A549 (cell line): ENCODE measurements around the gene NEXN. TPM values are rescaled to one million over a fixed set of nuclear protein-coding genes. Genes with fewer than 3 reads are reported as not detected.

ENCODE experiments used
- ATAC-seq, 2 experiments: fragments of 200-7000 bp in 1 of 2; fragments of >200 bp in 1 of 2; cut with Nextera tagmentation in 1 of 2; cut with Tn5 transposase in 1 of 2; 3 replicates each; pipeline versions ENCODE4 v1.8.0 to v1.9.1; 2018 to 2020; ENCODE audit warnings: mild to moderate bottlenecking in 1 of 2, moderate library complexity in 1 of 2
- CTCF ChIA-PET: fragments of 300-600 bp; sonication (Branson Sonifier 250); formaldehyde crosslinking; extraction: SDS; loops from one replicate; lab custom pipeline; 2021; ENCODE audit warnings: antibody characterized with exemption, inconsistent platforms; lab: Yijun Ruan, JAX
- POLR2A ChIA-PET: fragments of 350-600 bp; formaldehyde crosslinking; extraction: SDS; loops from one replicate; lab custom pipeline; 2021; ENCODE audit warnings: antibody characterized with exemption, inconsistent platforms; lab: Yijun Ruan, JAX
- DNase-seq, 2 experiments: peaks; one replicate each; pipeline versions ENCODE4 v3.0.0 to v3.0.0-alpha.2; 2011 to 2016; ENCODE audit warnings: low read depth in 1 of 2, low spot score in 1 of 2
- FAIRE-seq: peaks from 2 replicates; lab custom pipeline; 2011; peaks lifted over from hg19 to GRCh38; lab: Jason Lieb, UNC
- H3K27ac ChIP-seq, 2 experiments: fragments of >200 bp; sonication (Bioruptor Twin); formaldehyde crosslinking; 3 replicates each; pipeline ENCODE4 v1.5.1; 2016 to 2017
- H3K4me1 ChIP-seq: fragments of >200 bp; sonication (Bioruptor Twin); formaldehyde crosslinking; 3 replicates; pipeline ENCODE4 v1.6.1; 2016
- H3K4me2 ChIP-seq: fragments of >200 bp; sonication (Bioruptor Twin); formaldehyde crosslinking; 3 replicates; pipeline ENCODE4 v1.6.1; 2016
- H3K4me3 ChIP-seq: fragments of >200 bp; sonication (Bioruptor Twin); formaldehyde crosslinking; 3 replicates; pipeline ENCODE4 v1.5.1; 2016
- H3K9me3 ChIP-seq: fragments of >200 bp; sonication (Bioruptor Twin); formaldehyde crosslinking; 3 replicates; pipeline ENCODE4 v1.6.1; 2016
- ATOH8 ChIP-seq: fragments of 250-450 bp; sonication (Bioruptor Pico); IDR thresholded peaks from 2 replicates; pipeline ENCODE4 v1.5.0; 2020; ENCODE audit warnings: low read depth, mild to moderate bottlenecking, moderate library complexity
- BCL3 ChIP-seq: fragments of >200 bp; sonication (Bioruptor Twin); formaldehyde crosslinking; IDR thresholded peaks from 3 replicates; pipeline ENCODE4 v1.6.1; 2016
- CBX8 ChIP-seq: fragments of 200-600 bp; sonication (generic); IDR thresholded peaks from 2 replicates; pipeline ENCODE4 v1.6.1; 2016
- CHD4 ChIP-seq: fragments of 200-600 bp; sonication (generic); IDR thresholded peaks from 2 replicates; pipeline ENCODE4 v1.6.1; 2016; ENCODE audit warnings: antibody characterized with exemption, mild to moderate bottlenecking, borderline replicate concordance
- EHF ChIP-seq: fragments of 250-450 bp; sonication (Bioruptor Pico); IDR thresholded peaks from 2 replicates; pipeline ENCODE4 v1.5.0; 2020; ENCODE audit warnings: mild to moderate bottlenecking
- EHMT2 ChIP-seq: fragments of 200-600 bp; sonication (generic); IDR thresholded peaks from 2 replicates; pipeline ENCODE4 v1.6.1; 2016; ENCODE audit warnings: antibody characterized with exemption, low read depth, mild to moderate bottlenecking, moderate library complexity
- ESRRA ChIP-seq: fragments of 150-350 bp; IDR thresholded peaks from 2 replicates; pipeline ENCODE4 v1.6.1; 2014; ENCODE audit warnings: mild to moderate bottlenecking, low read length, borderline replicate concordance
- HDAC2 ChIP-seq: fragments of 200-600 bp; sonication (generic); IDR thresholded peaks from 2 replicates; pipeline ENCODE4 v1.6.1; 2016
- HEYL ChIP-seq: fragments of 250-450 bp; sonication (Bioruptor Pico); IDR thresholded peaks from 2 replicates; pipeline ENCODE4 v1.8.0; 2021; ENCODE audit warnings: mild to moderate bottlenecking, moderate library complexity
- HOXB13 ChIP-seq: fragments of 250-450 bp; sonication (Bioruptor Pico); IDR thresholded peaks from 2 replicates; pipeline ENCODE4 v1.5.0; 2020; ENCODE audit warnings: low read depth, mild to moderate bottlenecking, moderate library complexity
- JUN ChIP-seq, 2 experiments: fragments of >200 bp; sonication (Bioruptor Twin); formaldehyde crosslinking; IDR thresholded peaks; 2 replicates in 1 of 2; 3 replicates in 1 of 2; pipeline ENCODE4 v1.6.1; 2016 to 2017
- KDM5A ChIP-seq: fragments of 200-600 bp; sonication (generic); IDR thresholded peaks from 2 replicates; pipeline ENCODE4 v1.6.1; 2016; ENCODE audit warnings: antibody characterized with exemption, mild to moderate bottlenecking
- MAFK ChIP-seq: fragments of 450-650 bp; IDR thresholded peaks from 2 replicates; pipeline ENCODE4 v1.6.1; 2014; ENCODE audit not compliant: partially characterized antibody
- MAX ChIP-seq: IDR thresholded peaks from 2 replicates; pipeline ENCODE4 v1.6.1; 2012
- NPAS2 ChIP-seq: fragments of 250-450 bp; sonication (Bioruptor Pico); IDR thresholded peaks from 2 replicates; pipeline ENCODE4 v1.8.0; 2022; ENCODE audit warnings: mild to moderate bottlenecking, moderate library complexity, borderline replicate concordance
- RCOR1 ChIP-seq: fragments of 150-350 bp; IDR thresholded peaks from 2 replicates; pipeline ENCODE4 v1.6.1; 2014; ENCODE audit warnings: antibody characterized with exemption, low read length, low read depth
- RFX5 ChIP-seq: fragments of 450-650 bp; IDR thresholded peaks from 2 replicates; pipeline ENCODE4 v1.7.1; 2014; ENCODE audit warnings: antibody characterized with exemption, mild to moderate bottlenecking, moderate library complexity
- SMC3 ChIP-seq: fragments of >200 bp; sonication (Bioruptor Twin); formaldehyde crosslinking; IDR thresholded peaks from 3 replicates; pipeline ENCODE4 v1.6.1; 2018; ENCODE audit warnings: inconsistent platforms
- SREBF2 ChIP-seq: fragments of 450-650 bp; IDR thresholded peaks from 2 replicates; pipeline ENCODE4 v1.6.1; 2014; ENCODE audit warnings: mild to moderate bottlenecking, moderate library complexity
- ZFP36 ChIP-seq: fragments of 450-650 bp; IDR thresholded peaks from 2 replicates; pipeline ENCODE4 v1.6.1; 2014; ENCODE audit warnings: borderline replicate concordance; ENCODE audit not compliant: partially characterized antibody
- ZSCAN20 ChIP-seq: fragments of 250-450 bp; sonication (Bioruptor Pico); IDR thresholded peaks from 2 replicates; pipeline ENCODE4 v1.8.0; 2022; ENCODE audit warnings: mild to moderate bottlenecking, moderate library complexity
- WGBS: methylation state at CpG from one replicate; pipeline ENCODE4 v1.1.6; 2017; ENCODE audit errors: missing lambda C conversion rate; 5-methylcytosine and 5-hydroxymethylcytosine counted together
- polyA plus RNA-seq, 4 experiments: library from polyadenylated mRNA; depleted of rRNA in 3 of 4; stranded (reverse); fragments of >200 nt; fragmentation: RNase III in 1 of 4; extraction: RNeasy Plus Mini Kit Qiagen cat#74134 plus additional on column Dnase treatment in 1 of 4; gene quantifications; 2 replicates in 3 of 4; 3 replicates in 1 of 4; pipeline ENCODE4 v1.2.3, GENCODE V29; 2011 to 2017
- TF ChIP-seq, protein P1 (sequence below): IDR thresholded peaks from 2 replicates; pipeline ENCODE4 v1.6.1; 2012
- TF ChIP-seq, protein P2 (sequence below): fragments of >200 bp; sonication (Bioruptor Twin); formaldehyde crosslinking; IDR thresholded peaks from 3 replicates; pipeline ENCODE4 v1.5.1; 2016

Gene NEXN
- polyA plus RNA-seq, 2 of the 4 experiments (the other 2 are of a cell fraction) = 1.8 to 8.2 TPM

- ChIA-PET POLR2A (no interaction called here), CTCF (no interaction called here)
- TF ChIP-seq ZSCAN20 (CRISPR knock-in tag) (no peak), KDM5A (no peak), SREBF2 (no peak), EHF (no peak), MAX (no peak)
- TF ChIP-seq, protein P1, sequence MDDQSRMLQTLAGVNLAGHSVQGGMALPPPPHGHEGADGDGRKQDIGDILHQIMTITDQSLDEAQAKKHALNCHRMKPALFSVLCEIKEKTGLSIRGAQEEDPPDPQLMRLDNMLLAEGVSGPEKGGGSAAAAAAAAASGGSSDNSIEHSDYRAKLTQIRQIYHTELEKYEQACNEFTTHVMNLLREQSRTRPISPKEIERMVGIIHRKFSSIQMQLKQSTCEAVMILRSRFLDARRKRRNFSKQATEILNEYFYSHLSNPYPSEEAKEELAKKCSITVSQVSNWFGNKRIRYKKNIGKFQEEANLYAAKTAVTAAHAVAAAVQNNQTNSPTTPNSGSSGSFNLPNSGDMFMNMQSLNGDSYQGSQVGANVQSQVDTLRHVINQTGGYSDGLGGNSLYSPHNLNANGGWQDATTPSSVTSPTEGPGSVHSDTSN = no peak
- Histone ChIP-seq H3K4me3 (no peak overlapping the region), H3K4me2 (no peak overlapping the region), H3K4me1 (peaks cover 36% of the 10 kb centered on the region), H3K9me3 (no peaks in the 10 kb centered on the region), H3K27ac (no peak overlapping the region)
- FAIRE-seq (no peak), ATAC-seq (no peak), DNase-seq (no peak)
- WGBS = 70% methylated on average over 1 of the region's 1 CpG
Observed at GRCh38 chr1:77970192-77970591, 81.8 kb downstream of the NEXN start.

DNA sequence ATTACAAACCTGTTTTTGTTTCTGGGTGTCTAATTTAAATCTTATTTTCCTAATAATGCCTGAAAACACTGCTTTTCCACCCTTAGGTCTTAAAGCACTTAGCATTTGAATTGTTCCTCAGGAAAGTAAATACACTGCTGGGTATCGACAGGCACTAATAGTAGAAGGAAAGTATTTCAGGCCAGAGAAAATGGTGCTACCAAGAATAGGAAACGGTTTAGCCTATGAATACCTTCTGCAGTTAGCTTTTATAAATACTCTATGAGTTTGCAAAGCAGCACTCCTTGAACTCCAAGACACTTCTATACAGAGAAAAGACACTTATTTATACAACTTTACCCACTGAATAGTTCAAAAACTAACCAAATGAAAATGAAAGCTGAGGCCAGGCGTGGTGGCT is 83.7 kb downstream of the NEXN start:
- H3K4me1 ChIP-seq = peaks cover 40% of the 10 kb centered on the region
- H3K9me3 ChIP-seq = no peaks in the 10 kb centered on the region
- no peak for TF ChIP-seq ATOH8 (CRISPR knock-in tag)
- no peak for TF ChIP-seq CBX8
- TF ChIP-seq ESRRA = no peak
- no peak for TF ChIP-seq EHMT2
- TF ChIP-seq HEYL (CRISPR knock-in tag) = no peak
- POLR2A ChIA-PET = no interaction called here
- WGBS = 90% methylated on average over 3 of the region's 3 CpGs
- FAIRE-seq = no peak
- H3K4me3 ChIP-seq = no peak overlapping the region
- no peak overlapping the region for H3K4me2 ChIP-seq
- no peak for ATAC-seq
- CTCF ChIA-PET = no interaction called here
- H3K27ac ChIP-seq = no peak overlapping the region
- DNase-seq = no peak

DNA sequence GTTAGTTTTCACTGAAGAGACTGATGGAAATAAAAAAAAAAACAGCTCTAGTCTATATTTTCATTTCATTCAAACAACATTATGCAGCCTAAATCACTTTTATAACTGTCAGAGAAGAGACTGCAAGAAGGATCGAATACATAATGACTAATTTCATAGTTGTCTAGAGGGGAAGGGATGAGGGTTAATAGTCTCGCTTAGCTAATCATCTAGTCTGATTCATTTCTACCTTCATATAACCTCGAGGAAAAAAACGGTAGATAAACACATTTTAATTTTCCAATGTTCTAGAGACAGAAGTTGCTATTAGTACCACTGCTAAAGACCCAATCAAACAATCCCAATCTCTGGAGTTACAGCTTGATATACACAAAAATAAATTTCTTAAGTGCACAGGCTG is 87.0 kb downstream of the NEXN start:
- ATAC-seq = no peak
- peak overlapping the region; percentile 71; the same call in 2 of the 3 replicates for H3K4me3 ChIP-seq
- no peaks in the 10 kb centered on the region for H3K9me3 ChIP-seq
- 0 out of 6 replicates have a peak overlapping the region, but pooled peaks of 1 of the 2 experiments have one; percentile 38 for H3K27ac ChIP-seq
- CTCF ChIA-PET = interaction anchor here (1.0 to 4.5 kb wide), 4 partner anchors 9 to 139 kb away, joined by 4 to 28 read pairs (median 6); no protein-coding TSS in a partner anchor
- no peak for FAIRE-seq
- peak overlapping the region; percentile 97 for H3K4me2 ChIP-seq
- TF ChIP-seq RFX5 (no peak), HOXB13 (CRISPR knock-in tag) (no peak), HEYL (CRISPR knock-in tag) (no peak), MAFK (no peak), RCOR1 (no peak), CHD4 (no peak), NPAS2 (CRISPR knock-in tag) (no peak), ZFP36 (no peak), JUN (IDR thresholded peaks at IDR 0.05) (no peak), BCL3 (no peak), SMC3 (no peak), HDAC2 (no peak)
- TF ChIP-seq, protein P1 = no peak
- TF ChIP-seq, protein P2, sequence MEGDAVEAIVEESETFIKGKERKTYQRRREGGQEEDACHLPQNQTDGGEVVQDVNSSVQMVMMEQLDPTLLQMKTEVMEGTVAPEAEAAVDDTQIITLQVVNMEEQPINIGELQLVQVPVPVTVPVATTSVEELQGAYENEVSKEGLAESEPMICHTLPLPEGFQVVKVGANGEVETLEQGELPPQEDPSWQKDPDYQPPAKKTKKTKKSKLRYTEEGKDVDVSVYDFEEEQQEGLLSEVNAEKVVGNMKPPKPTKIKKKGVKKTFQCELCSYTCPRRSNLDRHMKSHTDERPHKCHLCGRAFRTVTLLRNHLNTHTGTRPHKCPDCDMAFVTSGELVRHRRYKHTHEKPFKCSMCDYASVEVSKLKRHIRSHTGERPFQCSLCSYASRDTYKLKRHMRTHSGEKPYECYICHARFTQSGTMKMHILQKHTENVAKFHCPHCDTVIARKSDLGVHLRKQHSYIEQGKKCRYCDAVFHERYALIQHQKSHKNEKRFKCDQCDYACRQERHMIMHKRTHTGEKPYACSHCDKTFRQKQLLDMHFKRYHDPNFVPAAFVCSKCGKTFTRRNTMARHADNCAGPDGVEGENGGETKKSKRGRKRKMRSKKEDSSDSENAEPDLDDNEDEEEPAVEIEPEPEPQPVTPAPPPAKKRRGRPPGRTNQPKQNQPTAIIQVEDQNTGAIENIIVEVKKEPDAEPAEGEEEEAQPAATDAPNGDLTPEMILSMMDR = no peak
- WGBS = 20% methylated on average over 4 of the region's 4 CpGs
- peaks cover 33% of the 10 kb centered on the region for H3K4me1 ChIP-seq
- POLR2A ChIA-PET = interaction anchor here (0.7 to 2.0 kb wide), 3 partner anchors 10 to 134 kb away, joined by 3 to 10 read pairs (median 5); partner anchors contain the start of gene DNAJB4
- no peak for DNase-seq
